CD4-positive, alpha-beta T cell treated with Interleukin-15 for 4 hours (primary cell): Measurements from ENCODE around the gene GPRC5B.

ENCODE experiments used
- DNase-seq: peaks from one replicate; pipeline ENCODE4 v3.0.0-alpha.2; 2020; ENCODE audit warnings: low spot score

Gene GPRC5B, protein sequence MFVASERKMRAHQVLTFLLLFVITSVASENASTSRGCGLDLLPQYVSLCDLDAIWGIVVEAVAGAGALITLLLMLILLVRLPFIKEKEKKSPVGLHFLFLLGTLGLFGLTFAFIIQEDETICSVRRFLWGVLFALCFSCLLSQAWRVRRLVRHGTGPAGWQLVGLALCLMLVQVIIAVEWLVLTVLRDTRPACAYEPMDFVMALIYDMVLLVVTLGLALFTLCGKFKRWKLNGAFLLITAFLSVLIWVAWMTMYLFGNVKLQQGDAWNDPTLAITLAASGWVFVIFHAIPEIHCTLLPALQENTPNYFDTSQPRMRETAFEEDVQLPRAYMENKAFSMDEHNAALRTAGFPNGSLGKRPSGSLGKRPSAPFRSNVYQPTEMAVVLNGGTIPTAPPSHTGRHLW

GRCh38 chr16:19884611-19885450 lies at the start of gene GPRC5B:
Gene GPRC5B (minus strand): TSS chr16:19884848. CDS start chr16:19872845, 12,003 bp downstream.
- peak; percentile 23 for DNase-seq

GRCh38 chr16:19933740-19934139 lies 49.1 kb upstream of the GPRC5B start:
- no peak for DNase-seq

GRCh38 chr16:19929062-19929511 lies 44.4 kb upstream of the GPRC5B start:
- no peak for DNase-seq

DNA sequence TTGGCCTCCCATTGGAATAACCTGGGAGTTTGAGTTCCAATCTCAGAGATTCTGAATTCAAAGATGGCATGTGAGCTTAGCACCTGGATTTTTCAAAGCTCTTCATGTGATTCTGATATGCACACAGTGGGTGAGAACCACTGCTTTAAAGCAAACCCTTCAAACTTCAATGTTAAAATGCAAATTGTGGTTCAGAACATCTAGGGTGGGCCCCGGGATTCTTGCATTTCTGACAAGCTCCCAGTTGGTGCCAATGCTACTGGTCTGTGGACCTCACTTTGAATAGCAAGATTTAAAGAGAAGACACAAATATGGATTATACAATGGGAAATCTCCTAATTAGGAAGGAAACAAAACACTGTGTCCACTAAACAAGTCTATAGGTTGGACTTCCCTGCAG lies 43.8 kb upstream of the GPRC5B start:
- no peak for DNase-seq

DNA sequence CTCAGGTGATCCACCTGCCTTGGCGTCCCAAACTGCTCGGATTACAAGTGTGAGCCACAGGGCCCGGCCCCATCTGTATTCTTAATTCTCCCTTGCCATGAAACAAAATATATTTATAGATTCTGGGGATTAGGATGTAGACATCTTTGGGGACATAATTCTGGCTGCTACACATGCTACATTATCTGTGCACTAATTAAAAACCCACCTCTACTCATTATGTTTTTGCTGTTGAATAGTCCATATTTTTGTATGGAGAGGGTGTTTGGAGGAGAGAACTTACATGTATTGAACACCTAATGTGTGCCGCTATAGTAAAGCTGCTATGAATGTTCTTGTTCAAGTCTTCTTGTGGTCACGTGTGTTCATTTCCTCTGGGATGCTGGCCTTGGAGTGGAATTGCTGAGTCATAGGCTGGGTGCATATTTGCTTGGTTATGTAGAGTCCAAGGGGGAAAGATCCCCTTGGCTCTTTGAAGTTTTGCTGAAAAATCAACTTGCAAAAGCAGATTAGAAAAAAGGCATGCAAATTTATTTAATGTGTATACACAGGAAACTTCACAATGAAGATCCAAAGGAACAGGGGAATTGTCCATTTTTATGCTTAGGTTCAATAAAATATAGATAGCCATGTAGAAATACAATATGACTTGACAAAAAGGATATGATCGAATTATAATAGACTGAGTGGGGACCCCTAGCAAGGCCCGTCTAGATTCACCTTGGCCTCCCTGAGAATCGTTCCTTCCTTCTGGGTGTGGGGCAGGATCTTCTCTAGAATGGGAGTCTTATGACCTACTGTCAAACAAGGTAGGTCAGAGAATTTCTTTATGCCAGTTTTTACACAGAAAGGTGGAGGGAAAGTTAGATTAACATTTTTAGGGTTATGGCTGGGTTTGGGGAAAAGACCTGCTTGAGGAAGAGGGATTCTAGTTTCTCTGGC lies 42.1 kb upstream of the GPRC5B start:
- no peak for DNase-seq

- no peak for DNase-seq
Measured at GRCh38 chr16:19923396-19923795, 38.7 kb upstream of the GPRC5B start.

- no peak for DNase-seq
Measured at GRCh38 chr16:19919142-19919541, 34.5 kb upstream of the GPRC5B start.

DNA sequence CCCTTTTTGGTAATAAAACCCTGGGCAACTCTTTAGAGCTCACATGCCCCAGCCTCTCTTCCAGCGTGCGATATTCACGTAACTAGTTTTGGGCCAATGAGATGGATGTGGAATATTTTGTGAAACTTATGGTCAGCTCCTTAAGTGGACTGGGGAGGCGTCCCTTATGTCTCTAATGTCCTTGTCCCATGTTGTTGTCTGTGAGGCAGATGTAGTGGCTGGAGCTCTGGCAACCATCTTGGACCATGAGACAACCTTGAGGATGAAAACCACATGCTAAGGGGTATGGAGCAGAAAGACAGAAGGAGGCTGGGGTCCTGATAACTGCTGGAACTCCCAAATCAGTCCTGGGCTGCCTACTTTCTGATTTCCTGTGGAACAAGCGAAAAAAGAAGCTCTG lies 31.4 kb upstream of the GPRC5B start:
- no peak for DNase-seq

DNA sequence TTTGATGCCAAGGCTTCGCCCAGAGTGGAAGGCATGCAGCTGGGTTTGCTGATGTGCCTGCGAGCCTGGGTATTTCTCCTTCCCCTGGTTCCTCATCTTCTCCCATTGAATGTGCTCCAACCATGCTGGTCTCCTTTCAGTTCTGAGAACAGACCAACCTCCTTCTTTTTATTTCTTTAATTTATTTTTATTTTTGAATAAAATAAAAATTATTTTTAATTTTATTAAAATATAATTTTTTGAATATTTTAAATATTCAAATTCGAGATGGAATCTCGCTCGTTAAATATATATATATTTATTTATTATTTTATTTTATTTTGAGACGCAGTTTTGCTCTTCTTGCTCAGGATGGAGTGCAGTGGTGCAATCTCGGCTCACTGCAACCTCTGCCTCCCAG lies 30.2 kb upstream of the GPRC5B start:
- no peak for DNase-seq

GRCh38 chr16:19913340-19913645 lies 28.6 kb upstream of the GPRC5B start:
- DNase-seq = no peak

DNA sequence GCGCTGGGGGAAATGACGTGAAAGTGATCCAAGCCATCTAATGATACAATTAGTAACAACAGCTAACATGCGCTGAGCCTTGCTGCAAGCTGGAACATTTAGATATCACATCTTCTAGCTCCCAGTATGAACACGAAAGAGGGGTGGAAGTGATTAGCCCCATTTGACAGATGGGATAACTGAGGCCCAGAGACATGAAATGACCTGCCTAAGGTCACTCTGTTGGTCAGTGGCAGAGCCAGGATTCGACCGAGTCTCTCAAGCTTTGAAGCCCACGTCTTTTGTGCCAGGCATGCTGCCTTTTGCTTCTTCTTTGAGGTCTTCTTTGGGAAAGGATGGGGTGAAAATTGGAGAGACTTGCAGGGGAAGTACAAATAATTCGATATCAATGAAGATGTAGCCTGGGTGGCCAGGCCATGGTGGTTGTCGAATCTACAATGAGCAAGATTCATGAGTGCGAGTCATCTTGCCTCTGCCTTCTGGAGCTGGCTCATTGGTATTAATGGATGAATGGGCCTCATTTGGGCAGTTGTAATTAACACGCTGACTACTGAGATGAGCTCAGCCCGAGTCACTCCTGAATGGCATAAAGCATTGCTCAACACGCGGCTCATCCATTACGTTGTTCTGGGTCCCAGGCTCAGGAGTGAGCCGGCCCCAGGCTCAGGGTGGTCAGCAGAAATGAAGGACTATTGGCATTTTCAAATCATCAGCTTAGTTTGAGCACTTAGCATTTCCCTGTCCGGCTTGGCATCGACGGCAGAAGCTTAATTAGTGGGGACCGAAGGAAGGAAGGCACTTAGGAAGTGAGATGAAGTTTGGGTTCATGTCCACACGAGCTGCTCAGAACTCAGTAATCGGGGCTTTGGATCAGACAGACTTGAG lies 28.0 kb upstream of the GPRC5B start:
- no peak for DNase-seq

- DNase-seq = no peak
Measured at GRCh38 chr16:19911747-19912454, 27.3 kb upstream of the GPRC5B start.

DNA sequence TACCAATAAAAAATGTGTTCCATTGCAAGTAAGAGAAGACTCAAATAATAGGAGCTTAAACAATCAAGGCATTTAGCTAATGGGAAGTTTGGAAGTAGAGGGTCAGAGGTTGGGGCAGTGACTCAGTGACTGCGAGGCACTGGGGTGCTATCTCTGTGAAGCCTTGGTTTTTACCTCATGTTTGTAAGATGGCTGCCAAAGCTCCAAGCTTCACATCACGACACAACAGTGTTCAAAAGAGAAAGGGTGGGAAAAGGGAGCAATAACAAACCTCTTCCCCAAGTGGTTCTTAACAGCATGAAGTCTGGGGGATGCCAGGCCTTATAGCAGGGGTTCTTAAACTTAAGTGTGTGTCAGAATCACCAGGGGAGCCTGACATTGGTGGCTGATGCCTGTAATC lies 26.6 kb upstream of the GPRC5B start:
- DNase-seq = no peak

- no peak for DNase-seq
Measured at GRCh38 chr16:19909750-19910322, 25.2 kb upstream of the GPRC5B start.

DNA sequence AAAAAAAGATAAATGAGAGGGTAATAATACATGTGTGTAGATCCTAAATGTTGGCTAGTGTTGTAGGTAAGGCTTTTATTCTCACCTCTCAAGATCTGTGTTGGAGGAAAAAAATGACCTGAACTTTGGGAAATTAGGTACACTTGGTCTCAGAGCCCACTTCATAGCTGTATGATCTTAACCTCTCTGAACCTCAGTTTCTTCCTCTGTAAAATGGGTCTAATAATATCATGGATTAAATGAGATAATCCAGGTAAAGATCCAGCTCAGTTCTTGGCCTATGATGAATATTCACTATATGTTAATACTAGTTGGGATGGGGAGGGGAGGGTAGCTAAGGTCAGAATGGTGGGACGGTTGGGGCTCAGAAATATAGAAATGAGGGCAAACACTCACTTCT lies 24.3 kb upstream of the GPRC5B start:
- DNase-seq = no peak

DNA sequence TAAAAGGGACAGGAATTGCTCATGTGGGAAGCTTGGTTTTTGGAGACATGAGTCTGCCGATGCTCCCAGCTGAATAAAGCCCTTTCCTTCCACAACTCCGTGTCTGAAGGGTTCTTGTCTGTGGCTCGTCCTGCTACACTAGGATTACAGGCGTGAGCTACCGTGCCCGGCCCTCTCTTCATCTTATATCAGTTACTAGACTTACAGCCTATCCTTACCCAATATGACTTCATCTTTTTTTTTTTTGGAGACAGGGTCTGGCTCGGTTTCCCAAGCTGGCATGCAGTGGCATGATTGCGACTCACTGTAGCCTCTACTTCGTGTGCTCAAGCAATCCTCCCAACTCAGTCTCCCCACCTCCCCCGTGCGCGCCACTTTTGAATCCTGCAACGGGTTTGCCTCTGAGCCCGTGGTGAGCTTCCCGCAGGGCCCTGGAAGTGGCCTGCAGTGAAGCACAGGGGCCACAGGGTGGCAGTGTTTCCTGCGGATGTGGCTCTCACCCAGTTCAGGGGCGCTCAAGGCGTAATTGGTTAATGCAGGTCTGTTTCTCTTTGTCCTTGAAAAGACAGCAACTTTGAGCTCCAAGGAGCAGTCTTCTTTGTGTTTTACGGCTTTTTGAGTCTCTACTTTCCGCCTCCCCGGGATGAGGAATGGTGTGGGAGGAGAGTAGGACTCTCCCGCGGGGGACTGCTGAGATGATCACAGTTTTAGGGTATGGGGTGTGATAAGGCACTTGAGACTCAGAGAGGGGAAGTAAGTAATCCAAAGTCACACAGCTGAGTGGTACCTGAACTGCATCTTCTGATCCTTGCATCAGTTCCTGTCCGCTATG lies 22.7 kb upstream of the GPRC5B start:
- peak; percentile 70 for DNase-seq

GRCh38 chr16:19901164-19901563 lies 16.5 kb upstream of the GPRC5B start:
- DNase-seq = no peak

DNA sequence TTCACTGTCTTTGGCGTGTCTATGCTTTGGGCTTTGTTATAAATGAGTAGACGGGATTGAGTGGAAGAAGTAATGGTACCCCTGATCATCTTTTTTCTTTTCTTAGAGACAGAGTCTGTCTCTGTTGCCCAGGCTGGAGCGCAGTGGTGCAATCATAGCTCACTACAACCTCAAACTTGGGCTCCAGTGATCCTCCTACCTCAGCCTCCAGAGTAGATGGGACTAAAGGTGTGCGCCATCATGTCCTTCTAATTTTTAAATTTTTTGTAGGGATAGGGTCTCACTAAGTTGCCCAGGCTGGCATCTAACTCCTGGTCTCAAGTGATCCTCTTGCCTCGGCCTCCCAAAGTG lies 14.9 kb upstream of the GPRC5B start:
- DNase-seq = no peak

GRCh38 chr16:19898924-19899604 lies 14.4 kb upstream of the GPRC5B start:
- peak; percentile 40 for DNase-seq
